Measurements from ENCODE around the gene TSEN2. TPM values are rescaled to one million over a fixed set of nuclear protein-coding genes. Genes with fewer than 3 reads are reported as not detected.

The TSEN2 gene
- total RNA-seq, 1 donor from 2014 or later, result 11.5 TPM

GRCh38 chr3:12460127-12460526, 24.2 kb upstream of the TSEN2 start:
- no peaks in the 10 kb centered on the region for H3K9me3 Mint-ChIP-seq (ENCODE audit: unreplicated experiment)
- no peak overlapping the region for H3K4me3 Mint-ChIP-seq (ENCODE audit: unreplicated experiment)
- H3K4me1 Mint-ChIP-seq (ENCODE audit: unreplicated experiment), result no peaks in the 10 kb centered on the region
- DNase-seq (ENCODE audit: extremely low spot score, unreplicated experiment), result no peak
- H3K36me3 Mint-ChIP-seq (ENCODE audit: unreplicated experiment), result no peaks in the 10 kb centered on the region
- H3K27ac Mint-ChIP-seq (ENCODE audit: unreplicated experiment), result no peak overlapping the region
- TF ChIP-seq CTCF (IDR thresholded peaks at IDR 0.05), result no peak
- no peaks in the 10 kb centered on the region for H3K27me3 Mint-ChIP-seq (ENCODE audit: unreplicated experiment)

- H3K27ac Mint-ChIP-seq (ENCODE audit: unreplicated experiment), result no peak overlapping the region
- DNase-seq (ENCODE audit: extremely low spot score, unreplicated experiment), result no peak
- no peaks in the 10 kb centered on the region for H3K27me3 Mint-ChIP-seq (ENCODE audit: unreplicated experiment)
- no peak overlapping the region for H3K4me3 Mint-ChIP-seq (ENCODE audit: unreplicated experiment)
- peaks cover 3% of the 10 kb centered on the region for H3K4me1 Mint-ChIP-seq (ENCODE audit: unreplicated experiment)
- no peaks in the 10 kb centered on the region for H3K9me3 Mint-ChIP-seq (ENCODE audit: unreplicated experiment)
- TF ChIP-seq CTCF (IDR thresholded peaks at IDR 0.05), result no peak
- H3K36me3 Mint-ChIP-seq (ENCODE audit: unreplicated experiment), result no peaks in the 10 kb centered on the region
These were observed 23.1 kb upstream of the TSEN2 start for GRCh38 chr3:12461097-12461649.

GRCh38 chr3:12462159-12462947, 21.9 kb upstream of the TSEN2 start:
- Mint-ChIP-seq H3K9me3 (ENCODE audit: unreplicated experiment) (no peaks in the 10 kb centered on the region), H3K4me3 (ENCODE audit: unreplicated experiment) (no peak overlapping the region), H3K36me3 (ENCODE audit: unreplicated experiment) (no peaks in the 10 kb centered on the region), H3K27ac (ENCODE audit: unreplicated experiment) (no peak overlapping the region), H3K27me3 (ENCODE audit: unreplicated experiment) (no peaks in the 10 kb centered on the region), H3K4me1 (ENCODE audit: unreplicated experiment) (peaks cover 3% of the 10 kb centered on the region)
- DNase-seq (ENCODE audit: extremely low spot score, unreplicated experiment), result no peak
- no peak for TF ChIP-seq CTCF (IDR thresholded peaks at IDR 0.05)

- Mint-ChIP-seq H3K36me3 (ENCODE audit: unreplicated experiment) (no peaks in the 10 kb centered on the region), H3K4me3 (ENCODE audit: unreplicated experiment) (no peak overlapping the region), H3K27me3 (ENCODE audit: unreplicated experiment) (no peaks in the 10 kb centered on the region), H3K9me3 (ENCODE audit: unreplicated experiment) (no peaks in the 10 kb centered on the region), H3K4me1 (ENCODE audit: unreplicated experiment) (peaks cover 3% of the 10 kb centered on the region), H3K27ac (ENCODE audit: unreplicated experiment) (no peak overlapping the region)
- DNase-seq (ENCODE audit: extremely low spot score, unreplicated experiment), result no peak
- no peak for TF ChIP-seq CTCF (IDR thresholded peaks at IDR 0.05)
These were observed 20.6 kb upstream of the TSEN2 start for GRCh38 chr3:12463686-12464085.

- H3K27ac Mint-ChIP-seq (ENCODE audit: unreplicated experiment), result no peak overlapping the region
- no peak overlapping the region for H3K4me3 Mint-ChIP-seq (ENCODE audit: unreplicated experiment)
These were observed 20.1 kb upstream of the TSEN2 start for GRCh38 chr3:12464181-12464580.

More at GRCh38 chr3:12464181-12464580, 20.1 kb upstream of the TSEN2 start:
- Mint-ChIP-seq H3K27me3 (ENCODE audit: unreplicated experiment) (no peaks in the 10 kb centered on the region), H3K9me3 (ENCODE audit: unreplicated experiment) (no peaks in the 10 kb centered on the region), H3K36me3 (ENCODE audit: unreplicated experiment) (no peaks in the 10 kb centered on the region), H3K4me1 (ENCODE audit: unreplicated experiment) (peaks cover 3% of the 10 kb centered on the region)
- TF ChIP-seq CTCF (IDR thresholded peaks at IDR 0.05), result no peak
- no peak for DNase-seq (ENCODE audit: extremely low spot score, unreplicated experiment)

Data from osteocyte (in vitro differentiated cells).